HG03439 (cell line): ENCODE measurements around the gene PTGER2.

Source experiments
- ATAC-seq: cut with Tn5 transposase; IDR thresholded peaks from one replicate; pipeline ENCODE4 v1.9.1; 2021; ENCODE audit warnings: mild to moderate bottlenecking, moderate library complexity; ENCODE audit not compliant: unreplicated experiment

Gene PTGER2

DNA sequence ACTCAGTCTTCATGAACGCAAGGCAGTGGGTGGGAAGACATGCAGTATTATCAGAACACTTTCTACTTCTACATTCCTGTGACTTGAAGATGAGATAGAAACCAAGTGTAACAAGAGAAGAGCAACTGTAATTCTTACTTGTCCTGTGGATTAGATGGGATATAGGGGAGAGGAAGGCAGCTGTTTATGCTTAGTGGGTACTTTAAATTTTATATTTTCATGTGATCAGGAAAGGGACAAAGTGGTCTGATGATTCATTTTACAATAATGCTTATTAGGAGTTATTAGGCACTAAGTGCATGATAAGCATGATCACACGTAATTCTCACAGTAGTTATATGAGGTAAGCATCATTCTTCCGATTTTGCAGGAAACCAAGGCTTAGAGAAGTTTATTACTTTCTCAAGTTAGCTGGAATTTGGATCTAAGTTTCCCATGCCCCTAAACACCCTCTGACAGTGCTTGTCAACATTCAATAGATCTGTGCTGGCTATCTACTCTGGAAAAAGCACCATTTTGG, 52.7 kb downstream of the PTGER2 start:
- no peak for ATAC-seq

GRCh38 chr14:52369305-52369801, 55.2 kb downstream of the PTGER2 start:
- no peak for ATAC-seq

DNA sequence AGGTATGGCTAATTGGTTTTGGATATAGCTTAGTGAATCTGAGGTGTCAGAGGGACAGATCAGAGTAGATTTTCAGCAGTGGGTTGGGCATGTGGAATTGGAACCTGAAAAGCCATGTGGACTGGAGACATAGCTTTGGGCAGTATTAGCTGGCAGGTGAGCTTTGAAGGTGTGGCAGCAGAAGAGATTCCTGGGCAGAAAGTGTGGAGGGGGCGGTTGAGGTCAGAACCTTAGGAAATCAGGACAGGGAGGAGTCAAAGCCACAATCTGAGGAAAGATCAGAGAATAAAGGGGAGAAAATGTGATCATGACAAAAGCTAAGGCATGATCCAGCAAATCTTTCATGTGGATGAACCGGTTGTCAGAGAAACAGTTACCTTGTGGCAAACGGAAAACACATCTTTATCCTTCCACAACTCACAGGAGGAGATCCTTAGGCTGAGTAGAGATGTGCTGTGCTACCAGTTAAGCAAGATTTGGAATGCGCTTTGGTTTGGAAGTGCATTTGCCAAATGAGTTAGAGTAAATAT, 56.4 kb downstream of the PTGER2 start:
- ATAC-seq, result no peak

DNA sequence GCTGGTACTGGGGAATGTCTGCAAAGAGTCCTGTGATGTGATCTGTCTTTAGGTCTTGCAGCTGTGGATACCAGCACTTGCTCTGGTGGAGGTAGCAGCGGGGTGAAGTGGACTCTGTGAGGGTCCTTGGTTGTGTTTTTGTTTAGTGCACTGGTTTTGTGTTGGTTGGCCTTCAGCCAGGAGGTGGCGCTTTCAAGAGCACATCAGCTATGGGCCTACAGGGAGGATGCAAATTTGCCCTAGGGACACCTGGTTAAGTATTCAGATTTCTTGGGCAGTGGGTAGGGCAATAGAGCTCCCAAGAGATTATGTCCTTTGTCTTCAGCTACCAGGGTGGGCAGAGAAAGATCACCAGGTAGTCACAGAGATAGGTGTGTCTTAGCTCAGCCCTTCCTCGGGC, 63.8 kb downstream of the PTGER2 start:
- no peak for ATAC-seq
